Measurements from ENCODE around the gene MRPL50. TPM values are rescaled to one million over a fixed set of nuclear protein-coding genes. Genes with fewer than 3 reads are reported as not detected.

The MRPL50 gene
- total RNA-seq, 4 donors from 2014 or later: 11.5 to 44.8 (median 23.2) TPM

DNA sequence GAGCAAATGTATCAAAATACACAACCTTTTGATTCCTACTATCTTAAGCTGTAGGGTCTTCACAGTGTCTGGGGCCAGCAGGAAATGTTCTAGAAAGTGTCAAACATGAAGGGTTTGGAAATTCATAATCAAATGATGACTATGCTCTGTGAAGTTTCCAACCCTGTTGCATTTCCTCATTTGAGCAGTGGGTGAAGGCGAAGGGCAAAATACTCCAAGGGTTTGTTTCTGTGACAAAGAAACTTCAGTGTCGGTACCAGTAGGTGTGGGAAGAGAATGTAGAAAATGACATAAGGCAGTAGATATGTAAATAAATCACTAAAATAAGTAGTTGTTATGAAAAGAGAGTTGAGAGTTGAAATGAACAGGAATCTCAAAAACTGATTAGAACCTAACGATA lies 36.6 kb upstream of the MRPL50 start:
- no peak for TF ChIP-seq POLR2A (IDR thresholded peaks at IDR 0.05)
- TF ChIP-seq, protein P1, sequence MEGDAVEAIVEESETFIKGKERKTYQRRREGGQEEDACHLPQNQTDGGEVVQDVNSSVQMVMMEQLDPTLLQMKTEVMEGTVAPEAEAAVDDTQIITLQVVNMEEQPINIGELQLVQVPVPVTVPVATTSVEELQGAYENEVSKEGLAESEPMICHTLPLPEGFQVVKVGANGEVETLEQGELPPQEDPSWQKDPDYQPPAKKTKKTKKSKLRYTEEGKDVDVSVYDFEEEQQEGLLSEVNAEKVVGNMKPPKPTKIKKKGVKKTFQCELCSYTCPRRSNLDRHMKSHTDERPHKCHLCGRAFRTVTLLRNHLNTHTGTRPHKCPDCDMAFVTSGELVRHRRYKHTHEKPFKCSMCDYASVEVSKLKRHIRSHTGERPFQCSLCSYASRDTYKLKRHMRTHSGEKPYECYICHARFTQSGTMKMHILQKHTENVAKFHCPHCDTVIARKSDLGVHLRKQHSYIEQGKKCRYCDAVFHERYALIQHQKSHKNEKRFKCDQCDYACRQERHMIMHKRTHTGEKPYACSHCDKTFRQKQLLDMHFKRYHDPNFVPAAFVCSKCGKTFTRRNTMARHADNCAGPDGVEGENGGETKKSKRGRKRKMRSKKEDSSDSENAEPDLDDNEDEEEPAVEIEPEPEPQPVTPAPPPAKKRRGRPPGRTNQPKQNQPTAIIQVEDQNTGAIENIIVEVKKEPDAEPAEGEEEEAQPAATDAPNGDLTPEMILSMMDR (IDR thresholded peaks at IDR 0.05): no peak
- Histone ChIP-seq H3K9me3 (no peaks in the 10 kb centered on the region), H3K27ac (no peak overlapping the region), H3K4me3 (no peak overlapping the region), H3K36me3 (no peaks in the 10 kb centered on the region), H3K4me1 (no peaks in the 10 kb centered on the region), H3K27me3 (no peaks in the 10 kb centered on the region)
- no peak for DNase-seq
- intact Hi-C loops (cut with DNase I; ENCODE audit: low total_unique reads): no loop called here

- H3K9me3 ChIP-seq: no peaks in the 10 kb centered on the region
- no peaks in the 10 kb centered on the region for H3K27me3 ChIP-seq
- no peaks in the 10 kb centered on the region for H3K36me3 ChIP-seq
- no peak for DNase-seq
- no peak for TF ChIP-seq POLR2A (IDR thresholded peaks at IDR 0.05)
- TF ChIP-seq, protein P1 (IDR thresholded peaks at IDR 0.05): no peak
- H3K4me3 ChIP-seq: no peak overlapping the region
- H3K4me1 ChIP-seq: no peaks in the 10 kb centered on the region
- no peak overlapping the region for H3K27ac ChIP-seq
- intact Hi-C loops (cut with DNase I; ENCODE audit: low total_unique reads): no loop called here
These were observed 34.8 kb upstream of the MRPL50 start for GRCh38 chr9:101433229-101433628.

GRCh38 chr9:101432740-101433139 lies 34.3 kb upstream of the MRPL50 start:
- TF ChIP-seq, protein P1 (IDR thresholded peaks at IDR 0.05): no peak
- TF ChIP-seq POLR2A (IDR thresholded peaks at IDR 0.05): no peak
- no peak overlapping the region for H3K27ac ChIP-seq
- DNase-seq: no peak

GRCh38 chr9:101432171-101432570 lies 33.8 kb upstream of the MRPL50 start:
- TF ChIP-seq, protein P1 (IDR thresholded peaks at IDR 0.05): no peak
- TF ChIP-seq POLR2A (IDR thresholded peaks at IDR 0.05): no peak
- DNase-seq: no peak
- no peak overlapping the region for H3K4me3 ChIP-seq
- no peaks in the 10 kb centered on the region for H3K9me3 ChIP-seq
- H3K4me1 ChIP-seq: no peaks in the 10 kb centered on the region
- H3K27ac ChIP-seq: no peak overlapping the region
- H3K36me3 ChIP-seq: no peaks in the 10 kb centered on the region
- H3K27me3 ChIP-seq: no peaks in the 10 kb centered on the region
- intact Hi-C loops (cut with DNase I; ENCODE audit: low total_unique reads): no loop called here

More at GRCh38 chr9:101432740-101433139, 34.3 kb upstream of the MRPL50 start:
- intact Hi-C loops (cut with DNase I; ENCODE audit: low total_unique reads): no loop called here
- Histone ChIP-seq H3K4me3 (no peak overlapping the region), H3K9me3 (no peaks in the 10 kb centered on the region), H3K4me1 (no peaks in the 10 kb centered on the region), H3K36me3 (no peaks in the 10 kb centered on the region), H3K27me3 (no peaks in the 10 kb centered on the region)

DNA sequence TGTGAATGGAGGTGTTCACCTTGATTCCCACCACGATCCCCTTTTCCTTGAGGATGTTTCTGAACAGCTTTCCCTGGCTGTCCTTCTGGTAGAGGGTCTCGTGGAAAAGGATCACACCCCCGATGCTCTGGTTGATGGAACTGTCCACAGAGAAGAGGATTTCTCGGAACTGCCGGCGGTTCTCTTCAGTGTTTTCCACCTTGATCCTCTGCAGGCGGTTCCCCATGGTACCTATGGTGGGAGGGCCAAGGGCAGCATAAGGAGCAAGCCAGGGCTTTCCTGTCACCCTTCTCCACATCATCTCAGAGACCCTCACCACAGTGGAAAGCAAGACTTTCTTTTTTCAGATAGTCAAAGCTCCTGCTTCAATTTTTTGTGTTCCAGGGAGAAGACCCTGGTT lies 31.3 kb upstream of the MRPL50 start:
- TF ChIP-seq, protein P1 (IDR thresholded peaks at IDR 0.05): no peak
- TF ChIP-seq POLR2A (IDR thresholded peaks at IDR 0.05): no peak
- Histone ChIP-seq H3K36me3 (no peaks in the 10 kb centered on the region), H3K27ac (no peak overlapping the region), H3K4me1 (no peaks in the 10 kb centered on the region), H3K27me3 (no peaks in the 10 kb centered on the region), H3K4me3 (no peak overlapping the region), H3K9me3 (no peaks in the 10 kb centered on the region)
- intact Hi-C loops (cut with DNase I; ENCODE audit: low total_unique reads): no loop called here
- no peak for DNase-seq

Measured in uterus (tissue), 4 donors.